K562 treated with DMSO at 1 percent for 4 hours (cell line): ENCODE data around the gene AMIGO3. TPM values are rescaled to one million over a fixed set of nuclear protein-coding genes. Genes with fewer than 3 reads are reported as not detected.

Experiments used
- total RNA-seq: library from RNA; unstranded; fragments of 300-600 nt; gene quantifications from 2 replicates; pipeline ENCODE4 v1.2.3, GENCODE V29; 2022; ENCODE audit not compliant: insufficient read depth

Gene AMIGO3
- 8.8 and 9.6 TPM in 2 replicates for total RNA-seq

GRCh38 chr3:49719214-49719884 lies at the start of gene AMIGO3:
Gene AMIGO3 (minus strand): TSS chr3:49719684. CDS start chr3:49719465, 219 bp downstream.

GRCh38 chr3:49723628-49724551 lies 4.4 kb upstream of the AMIGO3 start, which contains the start of gene GMPPB:
Gene GMPPB (minus strand): TSS chr3:49723951. CDS start chr3:49723726, 225 bp downstream.

DNA sequence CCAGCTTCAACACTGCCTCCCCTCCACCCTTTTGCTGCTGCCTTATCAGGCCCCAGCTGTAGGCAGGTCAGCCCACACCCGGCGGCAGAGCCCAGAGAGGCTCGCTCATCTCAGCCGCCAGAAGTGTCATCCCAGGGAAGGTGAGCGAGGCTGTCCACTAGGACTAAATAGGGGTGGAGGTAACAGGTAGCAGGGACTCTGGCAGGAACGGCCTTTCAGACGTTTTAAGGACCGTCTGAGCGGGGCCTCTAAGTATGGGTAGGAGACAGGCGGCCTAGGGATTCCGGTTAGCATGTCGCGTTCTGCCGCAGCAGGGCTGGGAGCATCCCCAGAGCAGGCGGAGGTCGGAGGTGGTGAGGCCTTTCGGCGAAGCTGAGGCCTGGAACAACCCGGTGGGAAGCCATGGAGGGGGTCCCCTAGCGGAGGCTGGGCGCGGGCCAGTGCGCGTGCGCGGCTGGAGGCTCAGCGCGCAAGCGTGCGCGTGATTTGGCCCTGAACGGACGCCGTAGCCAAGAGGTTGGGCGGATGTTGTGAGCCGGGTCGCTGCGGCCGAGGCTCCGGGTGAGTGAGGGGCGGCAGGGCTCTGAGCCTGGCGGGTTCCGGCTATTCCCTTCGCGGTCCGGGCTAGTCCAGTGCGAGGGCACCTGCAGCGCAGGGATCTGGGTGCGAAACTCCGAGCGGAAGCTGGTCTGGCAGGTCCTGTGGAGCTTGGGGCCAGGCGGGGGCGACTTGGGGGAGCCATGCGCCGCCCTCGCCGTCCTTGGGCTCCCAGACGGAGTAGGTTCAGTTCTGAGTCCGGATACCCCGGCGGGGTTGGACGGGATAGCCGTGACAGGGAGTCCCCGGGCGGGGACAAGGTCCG lies 30.2 kb downstream of the AMIGO3 start, which contains the start of the genes MST1 and RNF123:
TSS of gene MST1 (minus strand) at position 429 of the 862 bp plus-strand sequence. CDS start 783 bp downstream, outside the sequence.
TSS of gene RNF123 (plus strand) at position 512 of the 862 bp plus-strand sequence. CDS start 1,609 bp downstream, outside the sequence.

GRCh38 chr3:49673715-49674496 lies 45.6 kb downstream of the AMIGO3 start, which contains the start of gene APEH:
Gene APEH (plus strand): TSS chr3:49674351. CDS start chr3:49674402, 51 bp downstream.

Other genes starting within 250 kb of the AMIGO3 start
- gene DAG1, start 249.4 kb downstream of the AMIGO3 start, total RNA-seq: 10.8 and 14.5 TPM in 2 replicates
- 0.07 and 0.21 TPM in 2 replicates for gene BSN, start 165.2 kb downstream of the AMIGO3 start, total RNA-seq
- gene APEH, start 45.3 kb downstream of the AMIGO3 start, total RNA-seq: 124 and 159 TPM in 2 replicates
- gene MST1, start 30.2 kb downstream of the AMIGO3 start, total RNA-seq: 3.2 and 3.6 TPM in 2 replicates
- gene RNF123, start 30.1 kb downstream of the AMIGO3 start, total RNA-seq: 28.8 and 30.5 TPM in 2 replicates
- 15.8 and 18.0 TPM in 2 replicates for gene GMPPB, start 4.3 kb upstream of the AMIGO3 start, total RNA-seq
- gene IP6K1, start 66.9 kb upstream of the AMIGO3 start, total RNA-seq: 23.4 and 31.7 TPM in 2 replicates
- not detected in 2 replicates for gene CDHR4, start 80.2 kb upstream of the AMIGO3 start, total RNA-seq
- 1.3 and 2.2 TPM in 2 replicates for gene INKA1, start 83.6 kb upstream of the AMIGO3 start, total RNA-seq
- 12.6 and 16.8 TPM in 2 replicates for gene UBA7, start 94.3 kb upstream of the AMIGO3 start, total RNA-seq
- 20.6 and 23.4 TPM in 2 replicates for gene TRAIP, start 136.9 kb upstream of the AMIGO3 start, total RNA-seq
- 0.25 TPM in 1 of 2 replicates, not detected in the other for gene CAMKV, start 150.2 kb upstream of the AMIGO3 start, total RNA-seq
- gene MST1R, start 184.2 kb upstream of the AMIGO3 start, total RNA-seq: 2.8 and 9.8 TPM in 2 replicates
- gene MON1A, start 210.1 kb upstream of the AMIGO3 start, total RNA-seq: 11.2 and 14.9 TPM in 2 replicates
- gene RBM6, start 220.5 kb upstream of the AMIGO3 start, total RNA-seq: 23.5 and 29.2 TPM in 2 replicates